T-helper 2 cell (primary cell): Measurements from ENCODE around the gene LDHB.
A peak's percentile ranks its signal among the peaks of the same experiment; 100 is the strongest.
"Not testable (repeated sequence)": the region's sequence is repeated elsewhere in the genome, so short reads cannot be mapped to it uniquely, and the experiment has no call there.

ENCODE experiments used
- DNase-seq, 5 experiments: peaks; one replicate each; pipeline versions ENCODE4 v3.0.0 to v3.0.0-alpha.2; 2012 to 2022
- total RNA-seq, 2 donors: gene quantifications; one replicate each; lab custom pipeline; 2026; lab: John Stamatoyannopoulos, UW

LDHB gene
- 30.2 to 30.8 reads per million in 2 donors for total RNA-seq

DNA sequence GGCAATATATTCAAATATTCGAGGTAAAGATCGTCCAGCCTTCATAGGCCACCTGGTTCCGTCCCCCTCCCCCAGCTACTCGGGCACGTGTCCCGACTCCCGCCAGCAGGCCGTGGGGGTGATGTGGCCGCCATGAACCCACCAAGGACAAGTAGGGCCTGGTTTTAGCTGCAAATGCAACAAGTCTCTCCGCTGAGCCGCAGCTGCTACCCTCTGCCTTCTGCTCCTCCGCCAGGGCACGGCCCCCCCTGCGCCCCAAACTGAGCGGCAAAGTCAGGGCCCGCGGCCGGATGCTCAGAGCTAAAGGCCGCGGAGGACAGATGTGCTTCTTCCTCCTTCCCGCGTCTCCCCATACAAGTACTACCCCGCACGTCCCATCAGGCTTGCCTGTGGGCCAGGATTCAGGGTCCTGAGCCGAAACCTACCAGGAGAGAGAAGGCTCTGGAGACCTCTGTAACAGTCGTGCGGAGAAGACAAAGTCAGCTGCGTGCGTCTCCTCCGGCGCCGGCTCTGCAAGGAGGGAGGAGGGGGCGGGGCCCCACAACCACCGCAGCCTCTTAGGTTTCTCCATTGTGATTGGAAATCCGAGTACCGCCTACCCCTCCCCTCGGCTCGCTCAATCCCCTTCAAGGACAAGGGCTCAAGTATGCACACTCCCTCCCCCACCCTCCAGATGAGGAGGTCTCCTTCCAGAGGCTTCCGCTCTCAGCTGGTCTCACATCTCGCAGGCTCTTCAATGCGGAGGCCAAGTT, at the start of gene LDHB:
Gene LDHB (minus strand): TSS at position 517 of the 752 bp plus-strand sequence. CDS start 3,171 bp downstream, outside the sequence.
- DNase-seq: peak; percentile 76 to 98 (median 89)

DNA sequence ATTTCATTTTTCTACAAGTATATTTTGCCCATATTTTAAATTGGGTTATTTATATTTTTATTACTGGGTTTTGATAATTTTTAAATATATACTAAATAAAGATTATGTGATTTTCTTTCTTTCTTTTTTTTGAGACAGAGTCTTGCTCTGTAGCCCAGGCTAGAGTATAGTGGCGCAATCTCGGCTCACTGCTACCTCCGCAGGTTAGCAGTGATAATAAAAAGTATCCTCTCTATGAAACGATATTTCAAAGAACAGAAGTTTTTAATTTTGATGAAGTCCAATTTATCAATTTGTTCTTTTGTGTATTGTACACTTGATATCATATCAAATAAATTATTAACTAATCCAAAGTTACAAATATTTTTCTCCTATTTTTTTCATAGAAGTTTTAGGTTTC, 47.2 kb upstream of the LDHB start:
- no peak for DNase-seq

DNA sequence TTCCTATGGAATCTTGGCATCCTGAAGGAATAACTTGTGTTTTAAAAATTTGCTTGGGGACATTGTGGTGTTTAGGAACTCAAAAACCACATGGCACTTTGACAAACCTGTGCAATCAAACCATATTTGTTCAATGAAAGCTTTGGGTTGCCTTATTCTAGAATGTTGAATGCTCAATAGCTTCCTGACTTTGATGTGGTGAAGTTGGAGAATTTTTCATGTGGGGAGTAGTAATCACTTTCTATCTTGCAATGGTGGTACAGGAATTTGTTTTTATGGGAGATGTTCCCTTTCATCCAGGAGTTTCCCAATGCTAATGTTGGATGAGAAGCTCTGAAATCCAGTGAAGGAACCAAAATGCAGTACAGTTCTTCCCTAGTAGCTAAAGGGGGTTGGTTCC, 42.2 kb upstream of the LDHB start:
- no peak for DNase-seq

DNA sequence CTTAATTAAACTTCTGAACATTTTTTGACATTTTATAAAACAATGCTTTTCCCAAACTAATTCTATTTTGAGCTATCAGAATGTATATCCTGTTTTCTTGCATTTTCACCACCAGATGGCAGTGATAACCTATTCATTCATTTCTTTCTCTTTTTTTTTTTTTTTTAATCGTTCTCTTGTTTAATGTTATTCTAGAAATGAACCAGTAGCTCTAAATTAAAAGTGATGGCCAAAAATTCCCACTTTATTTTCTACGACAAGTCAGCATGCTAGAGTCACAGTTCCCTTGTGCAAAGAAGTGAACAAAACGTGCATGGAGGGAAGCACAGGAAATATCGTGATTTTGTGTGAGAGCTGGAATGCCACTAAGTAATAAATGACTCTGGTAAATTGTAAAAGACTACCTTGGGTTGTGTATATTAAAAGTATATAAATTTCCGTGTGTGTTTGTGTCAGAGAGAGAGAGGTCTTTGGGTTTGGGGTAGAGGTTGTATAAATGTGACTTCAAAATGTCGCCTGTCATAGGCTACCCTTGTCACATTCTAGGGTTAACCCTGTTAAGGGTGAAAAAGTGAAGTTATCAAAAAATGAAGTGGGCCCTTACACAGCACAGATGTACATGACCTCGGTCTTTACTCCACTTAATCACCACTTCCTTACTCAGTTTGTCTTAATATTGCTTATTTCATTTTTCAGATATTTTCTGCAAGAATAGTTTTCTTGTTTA, 40.4 kb upstream of the LDHB start:
- DNase-seq: peak in 1 of 5 experiments; percentile 36

DNA sequence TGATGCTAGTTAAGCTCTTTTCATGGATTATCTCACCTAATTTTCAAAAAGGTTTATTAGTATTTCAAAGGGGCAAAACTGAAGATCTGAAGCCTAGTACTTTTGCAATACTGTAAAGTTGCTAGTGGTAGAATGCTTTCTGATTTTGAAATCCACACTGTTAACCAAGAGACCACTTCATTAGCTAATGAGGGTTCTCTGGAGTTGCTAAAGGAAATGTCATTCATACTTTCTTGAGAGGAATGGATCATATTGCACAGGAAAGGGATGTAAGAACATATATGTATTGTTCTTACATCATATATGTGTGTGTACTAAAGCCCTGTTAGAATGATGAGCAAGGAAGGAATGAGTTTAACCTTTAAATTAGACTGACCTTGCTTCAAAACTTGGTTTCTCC, 39.0 kb upstream of the LDHB start:
- DNase-seq: no peak

DNA sequence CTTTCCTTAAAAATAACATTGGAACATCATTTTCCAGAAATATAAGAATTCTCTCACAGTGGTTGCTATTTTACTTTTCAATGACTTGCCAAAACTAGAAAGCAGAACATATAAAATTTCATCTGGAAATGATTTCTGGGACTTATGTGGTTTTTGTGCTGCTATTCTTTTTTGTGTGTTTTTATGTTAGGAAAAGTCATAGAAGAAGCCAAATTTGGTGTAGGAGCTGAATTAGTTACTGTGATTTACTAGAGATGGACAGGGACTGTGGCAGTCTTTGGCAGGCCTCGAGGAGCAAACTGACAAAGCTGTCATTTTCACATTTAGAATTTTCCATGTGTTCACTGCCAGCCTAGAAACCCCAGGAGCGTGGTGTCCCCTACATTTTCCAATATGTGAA, 38.3 kb upstream of the LDHB start:
- no peak for DNase-seq

DNA sequence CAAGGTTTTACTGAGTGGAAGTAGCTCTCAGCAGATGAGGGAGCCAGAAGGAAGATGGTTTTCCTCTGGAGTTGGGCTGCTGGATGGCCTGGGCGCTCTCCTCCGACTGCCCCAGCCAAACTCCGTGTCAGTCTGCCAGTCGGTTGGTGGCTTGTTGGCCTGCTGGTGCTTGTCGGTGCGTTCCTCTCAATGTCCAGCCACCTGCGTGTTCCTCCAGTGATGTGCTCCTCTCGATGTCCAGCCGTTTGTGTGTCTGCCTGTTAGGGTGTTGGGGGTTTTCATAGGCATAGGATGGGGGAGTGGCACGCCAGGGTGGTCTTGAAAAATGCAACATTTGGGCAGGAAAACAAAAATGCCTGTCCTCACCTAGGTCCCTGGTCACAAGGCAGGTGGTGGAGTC, 37.0 kb upstream of the LDHB start:
- DNase-seq: no peak

DNA sequence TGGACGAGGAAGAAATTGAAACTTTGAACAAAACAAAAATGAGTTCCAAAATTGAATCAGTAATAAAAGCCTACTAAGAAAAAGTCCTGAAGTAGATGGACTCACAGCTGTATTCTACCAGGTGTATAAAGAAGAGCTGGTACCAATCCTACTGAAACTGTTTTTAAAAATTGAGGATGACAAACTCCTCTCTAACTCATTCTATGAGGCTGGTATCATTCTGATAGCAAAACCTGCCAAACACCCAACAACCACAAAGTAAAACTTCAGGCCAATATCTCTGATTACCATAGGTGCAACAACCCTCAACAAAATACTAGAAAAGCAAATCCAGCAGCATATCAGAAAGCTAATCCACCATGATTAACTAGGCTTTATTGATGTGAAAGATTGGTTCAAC, 33.9 kb upstream of the LDHB start:
- no peak for DNase-seq

DNA sequence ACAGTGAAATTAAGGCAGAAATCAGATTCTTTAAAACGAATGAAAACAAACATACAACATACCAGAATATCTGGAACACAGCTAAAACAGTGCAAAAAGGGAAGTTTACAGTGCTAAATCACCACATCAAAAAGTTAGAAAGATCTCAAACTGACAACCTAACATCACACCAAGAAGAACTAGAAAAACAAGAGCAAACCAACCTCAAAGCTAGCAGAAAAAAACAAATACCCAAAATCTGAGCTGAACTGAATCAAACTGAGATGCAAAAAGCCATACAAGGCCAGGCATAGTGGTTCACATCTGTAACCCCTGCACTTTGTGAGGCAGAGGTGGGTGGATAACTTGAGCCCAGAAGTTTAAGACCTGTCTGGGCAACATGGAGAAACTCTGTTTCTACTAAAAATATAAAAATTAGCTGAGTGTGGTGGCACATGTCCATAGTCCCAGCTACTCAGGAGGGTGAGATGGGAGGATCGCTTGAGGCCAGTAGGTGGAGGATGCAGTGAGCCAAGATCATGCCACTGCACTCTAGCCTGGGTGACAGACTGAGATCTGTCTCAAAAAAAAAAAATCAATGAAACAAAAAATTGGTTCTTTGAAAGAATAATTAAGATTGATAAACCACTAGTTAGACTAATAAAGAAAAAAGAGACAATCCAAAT, 33.2 kb upstream of the LDHB start:
- DNase-seq: peak in 1 of 5 experiments; percentile 31

DNA sequence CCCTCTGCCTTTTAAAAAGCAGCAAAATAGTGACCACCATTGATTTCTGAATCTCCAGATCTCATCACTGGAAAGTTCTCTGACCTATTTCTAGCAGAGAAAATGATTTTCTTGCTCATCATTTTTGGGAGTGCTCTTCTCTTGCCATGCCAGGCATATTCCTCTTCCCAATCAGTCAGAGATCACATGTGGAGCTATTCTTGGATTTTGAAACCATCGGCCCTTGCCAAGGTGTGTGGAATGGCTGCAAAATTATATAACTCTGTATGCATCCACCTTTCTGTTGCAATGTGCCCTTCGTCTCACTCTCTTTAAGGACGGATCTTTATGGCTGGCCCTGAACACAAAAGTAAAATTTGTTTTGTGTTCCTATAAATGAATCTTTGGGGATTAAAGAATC, 25.5 kb upstream of the LDHB start:
- no peak for DNase-seq

DNA sequence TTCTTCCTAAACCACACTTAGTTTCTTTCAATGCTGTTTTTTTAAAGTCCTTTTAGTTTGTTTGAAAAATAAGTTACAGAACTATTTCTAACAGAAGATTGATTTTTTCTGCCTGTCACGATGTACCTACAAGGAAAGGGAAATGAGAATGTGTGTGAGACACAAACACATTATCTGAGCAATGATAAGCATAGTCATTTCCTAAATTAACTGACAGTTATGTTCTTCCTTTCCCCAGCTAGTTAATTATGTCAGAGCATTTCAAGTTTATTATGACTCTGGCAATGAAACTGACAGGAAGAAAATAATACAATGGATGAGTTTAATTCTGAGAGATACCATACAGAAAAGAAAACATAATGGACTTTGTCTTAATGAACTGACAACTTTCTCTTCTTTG, 21.3 kb upstream of the LDHB start:
- DNase-seq: peak in 1 of 5 experiments; percentile 66

DNA sequence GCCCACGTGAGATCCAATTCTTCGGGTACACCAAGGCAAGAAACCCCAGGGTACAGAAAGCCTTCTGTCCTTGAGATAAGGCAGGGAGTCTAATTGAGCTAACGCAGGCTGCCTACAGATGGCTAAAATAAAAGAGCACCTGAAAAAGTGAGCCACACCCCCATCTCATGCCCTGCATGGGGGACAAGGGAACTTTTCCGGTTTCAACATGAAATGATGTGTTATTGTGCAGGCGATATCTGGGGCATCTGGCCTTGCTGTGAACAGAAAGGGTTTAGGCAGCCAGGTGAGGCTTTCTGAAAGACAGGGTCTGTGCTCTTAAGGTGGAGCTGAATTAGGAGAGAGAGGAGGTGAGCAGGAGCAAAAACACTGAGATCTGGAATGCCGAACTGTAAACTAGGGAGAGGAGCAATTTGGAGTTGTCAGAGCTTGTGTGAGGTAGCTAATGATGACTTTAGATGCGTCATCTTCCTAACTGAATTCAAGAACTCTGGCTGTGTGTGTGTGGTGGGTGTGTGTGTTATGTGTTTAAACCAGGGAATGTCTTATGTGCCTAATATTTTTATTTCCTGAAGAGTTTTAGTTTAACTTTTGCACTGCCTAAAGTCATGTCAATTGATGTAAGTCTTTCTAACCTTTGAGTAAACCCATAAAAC, 20.1 kb upstream of the LDHB start:
- peak in 1 of 5 experiments; percentile 25 for DNase-seq

DNA sequence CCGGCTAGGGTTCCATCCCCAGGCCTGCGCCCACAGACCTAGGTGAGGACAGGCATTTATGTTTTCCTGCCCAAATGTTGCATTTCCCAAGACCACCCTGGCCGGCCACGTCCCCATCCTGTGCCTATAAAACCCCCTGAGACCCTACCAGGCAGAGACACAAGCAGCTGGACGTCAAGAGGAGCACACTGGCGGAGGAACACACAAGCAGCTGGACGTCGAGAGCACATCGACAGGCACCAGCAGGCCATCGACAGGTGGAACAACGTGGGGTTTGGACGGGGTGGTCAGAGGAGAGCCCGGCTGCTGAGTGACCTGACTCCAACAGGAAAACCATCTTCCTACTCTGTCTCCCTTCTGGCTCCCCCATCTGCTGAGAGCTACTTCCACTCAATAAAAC, 19.6 kb upstream of the LDHB start:
- no peak for DNase-seq

DNA sequence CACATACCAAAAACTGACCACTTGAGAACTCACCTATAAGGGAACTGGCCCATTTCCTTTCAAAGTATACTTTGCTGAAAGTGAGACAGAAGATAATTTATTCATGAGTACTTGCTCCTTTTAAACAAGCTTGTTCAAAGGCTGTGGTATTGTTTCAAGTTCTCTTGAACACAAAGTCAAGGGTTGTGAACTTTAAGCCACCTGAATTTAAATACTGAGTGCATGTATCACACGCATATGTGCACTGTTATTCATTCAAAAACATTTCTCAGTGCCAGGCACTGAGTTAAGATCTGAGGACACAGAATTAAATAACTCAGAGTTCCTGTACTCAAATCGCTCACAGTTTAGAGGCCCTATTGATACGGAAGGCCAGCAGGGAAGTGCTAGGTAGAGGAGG, 19.1 kb upstream of the LDHB start:
- peak in 1 of 5 experiments; percentile 52 for DNase-seq

DNA sequence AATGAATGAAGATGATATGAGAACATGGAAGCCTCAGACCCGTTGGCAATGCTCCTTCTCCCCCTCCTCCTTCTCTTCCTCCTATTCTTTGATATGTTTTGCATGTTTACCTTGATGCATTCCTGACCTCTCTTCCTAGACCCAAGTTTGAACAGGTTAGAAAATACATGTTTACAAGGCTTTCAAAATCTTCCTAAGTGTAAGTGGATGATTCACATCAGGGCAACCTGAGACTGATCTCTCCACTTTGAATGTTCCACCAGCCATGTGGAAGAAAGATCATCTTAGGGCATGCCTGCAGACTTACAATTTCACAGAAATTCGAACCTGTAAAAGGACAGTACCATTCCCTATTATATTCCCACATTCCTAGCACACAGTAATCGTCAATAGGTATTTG, 18.0 kb upstream of the LDHB start:
- DNase-seq: no peak

DNA sequence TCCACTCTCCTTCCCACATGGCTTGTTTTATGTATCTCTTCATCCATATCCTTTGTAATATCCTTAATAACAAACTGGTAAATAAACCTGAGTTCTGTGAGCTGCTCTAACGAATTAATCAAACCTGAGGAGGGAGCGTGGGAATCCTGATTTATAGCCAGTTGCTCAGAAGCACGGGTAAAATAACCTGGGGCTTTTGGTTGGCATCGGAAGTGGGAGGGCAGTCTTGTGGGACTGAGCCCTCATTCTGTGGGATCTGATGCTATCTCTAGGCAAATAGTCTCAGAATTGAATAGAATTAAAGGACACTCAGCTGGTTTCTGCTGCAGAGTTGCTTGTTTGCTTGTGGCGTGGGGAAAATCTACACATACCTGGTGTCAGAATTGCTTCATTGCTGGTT, 17.5 kb upstream of the LDHB start:
- no peak for DNase-seq

DNA sequence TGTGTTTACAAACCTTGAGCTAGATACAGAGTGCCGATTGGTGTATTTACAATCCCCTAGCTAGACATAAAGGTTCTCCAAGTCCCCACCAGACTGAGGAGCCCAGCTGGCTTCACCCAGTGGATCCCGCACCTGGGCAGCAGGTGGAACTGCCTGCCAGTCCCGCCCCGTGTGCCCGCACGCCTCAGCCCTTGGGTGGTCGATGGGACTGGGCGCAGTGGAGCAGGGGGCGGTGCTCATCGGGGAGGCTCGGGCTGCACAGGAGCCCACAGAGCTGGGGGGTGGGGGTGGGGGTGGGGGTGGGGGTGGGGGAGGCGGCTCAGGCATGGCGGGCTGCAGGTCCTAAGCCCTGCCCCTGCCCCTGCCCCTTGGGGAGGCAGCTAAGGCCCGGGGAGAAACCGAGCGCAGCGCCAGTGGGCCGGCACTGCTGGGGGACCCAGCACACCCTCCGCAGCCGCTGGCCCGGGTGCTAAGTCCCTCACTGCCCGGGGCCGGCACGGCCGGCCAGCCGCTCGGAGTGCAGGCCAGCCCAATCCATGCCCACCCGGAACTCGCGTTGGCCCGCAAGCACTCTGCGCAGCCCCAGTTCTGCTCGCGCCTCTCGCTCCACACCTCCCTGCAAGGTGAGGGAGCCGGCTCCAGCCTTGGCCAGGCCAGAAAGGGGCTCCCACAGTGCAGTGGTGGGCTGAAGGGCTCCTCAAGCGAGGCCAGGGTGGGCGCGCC, 16.3 kb upstream of the LDHB start:
- not testable (repeated sequence) for DNase-seq

DNA sequence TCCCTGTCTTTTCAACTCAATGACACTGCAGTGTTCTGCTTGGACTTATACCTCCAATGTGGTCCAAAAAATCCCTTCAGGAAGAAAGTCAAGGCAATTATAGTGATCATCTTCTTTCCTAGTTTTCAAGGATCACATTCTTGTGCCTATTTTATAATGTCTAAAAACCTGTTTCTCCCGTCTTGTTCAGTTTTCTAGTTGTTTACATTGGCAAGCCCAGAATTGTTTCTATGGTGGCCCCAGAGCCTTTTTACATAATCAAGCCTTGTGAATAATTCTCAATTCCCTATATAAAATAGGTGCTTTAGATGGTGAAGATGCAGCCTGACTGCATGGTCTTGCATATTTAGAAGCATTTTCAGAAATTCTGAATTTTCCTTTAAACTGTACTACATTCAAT, 14.5 kb upstream of the LDHB start:
- no peak for DNase-seq

DNA sequence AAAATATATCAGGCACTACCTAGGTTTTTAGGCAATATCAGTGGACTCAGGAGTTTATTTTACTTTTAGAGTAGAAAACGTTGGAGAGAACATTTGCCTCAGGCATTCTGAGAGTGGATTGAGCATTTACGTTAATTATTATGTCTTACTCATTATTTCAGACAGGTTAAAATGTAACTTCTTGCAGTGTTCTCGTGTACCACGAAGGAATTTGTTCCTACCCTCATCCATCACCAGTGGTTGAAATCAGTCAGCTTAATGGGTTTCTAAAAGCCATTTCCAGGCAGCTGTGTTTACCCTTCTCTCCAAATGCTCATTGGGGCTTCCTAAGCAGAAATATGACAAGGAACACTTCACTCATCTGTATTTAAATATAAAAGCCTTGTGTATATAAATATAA, 9.1 kb upstream of the LDHB start:
- DNase-seq: no peak

DNA sequence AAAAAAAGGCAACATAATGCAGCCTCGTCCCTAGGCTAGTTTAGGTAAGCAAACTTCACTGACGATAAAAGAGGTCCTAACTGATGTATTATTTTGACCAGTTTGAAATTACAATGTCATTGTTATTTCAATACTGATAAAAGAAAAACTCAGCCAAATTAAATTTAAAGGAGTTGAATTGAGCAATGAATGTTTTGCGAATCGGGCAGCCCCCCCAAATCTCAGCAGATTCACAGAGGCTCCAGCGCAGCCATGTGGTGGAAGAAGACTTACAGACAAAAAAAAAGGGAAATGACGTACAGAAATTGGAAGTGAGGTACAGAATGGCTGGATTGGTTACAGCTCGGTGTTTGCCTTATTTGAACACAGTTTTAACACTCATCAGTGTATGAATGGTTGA, 8.2 kb upstream of the LDHB start:
- DNase-seq: no peak

DNA sequence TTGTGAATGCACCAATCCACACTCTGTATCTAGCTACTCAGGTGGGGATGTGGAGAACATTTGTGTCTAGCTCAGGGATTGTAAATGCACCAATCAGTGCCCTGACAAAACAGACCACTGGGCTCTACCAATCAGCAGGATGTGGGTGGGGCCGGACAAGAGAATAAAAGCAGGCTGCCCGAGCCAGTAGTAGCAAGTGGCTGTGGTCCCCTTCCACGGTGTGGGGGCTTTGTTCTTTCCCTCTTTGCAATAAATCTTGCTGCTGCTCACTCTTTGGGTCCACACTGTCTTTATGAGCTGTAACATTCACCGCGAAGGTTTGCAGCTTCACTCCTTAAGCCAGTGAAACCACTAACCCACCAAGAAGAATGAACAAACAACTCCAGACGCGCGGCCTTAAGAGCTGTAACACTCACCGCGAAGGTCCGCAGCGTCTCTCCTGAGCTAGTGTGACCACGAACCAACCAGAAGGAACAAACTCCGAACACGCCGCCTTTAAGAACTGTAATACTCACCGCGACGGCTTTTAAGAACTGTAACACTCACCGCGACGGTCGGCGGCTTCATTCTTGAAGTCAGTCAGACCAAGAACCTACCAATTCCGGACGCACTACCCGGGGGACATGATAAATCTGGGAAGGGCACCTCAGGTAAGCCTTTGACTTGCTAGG, 4.6 kb upstream of the LDHB start:
- no peak for DNase-seq
